IMR-90 (cell line): ENCODE measurements around the gene XPNPEP2. TPM values are rescaled to one million over a fixed set of nuclear protein-coding genes. Genes with fewer than 3 reads are reported as not detected.

Experiments used
- ATAC-seq: fragments of 200-7000 bp; cut with Tn5 transposase; 2 replicates; pipeline ENCODE4 v1.9.1; 2020; ENCODE audit warnings: low read depth, mild to moderate bottlenecking, moderate library complexity
- BruUV-seq: library from RNA; stranded (reverse); fragments of 400-500 nt; replicated peaks from 2 replicates; lab custom pipeline; 2021; lab: Mats Ljungman, UMichigan
- CTCF ChIA-PET: fragments of 300-600 bp; formaldehyde crosslinking; extraction: SDS; loops from one replicate; lab custom pipeline; 2021; ENCODE audit warnings: antibody characterized with exemption; lab: Yijun Ruan, JAX
- POLR2A ChIA-PET: fragments of 300-600 bp; sonication (Branson Sonifier 250); formaldehyde crosslinking; loops from one replicate; lab custom pipeline; 2022; ENCODE audit warnings: antibody characterized with exemption; ENCODE audit not compliant: unreplicated experiment; lab: Charles Lee
- DNase-seq: peaks from one replicate; pipeline ENCODE4 v3.0.0; 2013
- H2AFZ ChIP-seq: replicated peaks from 2 replicates; pipeline ENCODE3; 2013; ENCODE audit warnings: low read length, mild to moderate bottlenecking; ENCODE audit not compliant: poor library complexity
- H2AK5ac ChIP-seq: 2 replicates; pipeline ENCODE4 v1.6.1; 2013; ENCODE audit warnings: low read depth, low read length, inconsistent platforms
- H2AK9ac ChIP-seq: replicated peaks from 2 replicates; pipeline ENCODE3; 2013; ENCODE audit warnings: mild to moderate bottlenecking, low read depth, low read length, moderate library complexity; ENCODE audit not compliant: poor library complexity
- H2BK120ac ChIP-seq: 2 replicates; pipeline ENCODE4 v1.6.1; 2013; ENCODE audit warnings: low read depth, low read length, inconsistent platforms
- H2BK15ac ChIP-seq: 3 replicates; pipeline ENCODE4 v1.6.1; 2013; ENCODE audit warnings: low read depth, low read length, inconsistent platforms
- H2BK20ac ChIP-seq: 2 replicates; pipeline ENCODE4 v1.6.1; 2013; ENCODE audit warnings: low read depth, mild to moderate bottlenecking, inconsistent platforms, low read length, moderate library complexity
- H2BK5ac ChIP-seq: 2 replicates; pipeline ENCODE4 v1.6.1; 2013; ENCODE audit warnings: mild to moderate bottlenecking, low read depth, low read length, inconsistent platforms; ENCODE audit not compliant: poor library complexity, severe bottlenecking
- H3K14ac ChIP-seq: replicated peaks from 2 replicates; pipeline ENCODE4 v1.6.1; 2013; ENCODE audit warnings: low read depth, low read length, inconsistent platforms
- H3K18ac ChIP-seq: 2 replicates; pipeline ENCODE4 v1.6.1; 2013; ENCODE audit warnings: low read depth, low read length, control low read depth
- H3K23ac ChIP-seq: 2 replicates; pipeline ENCODE4 v1.6.1; 2013; ENCODE audit warnings: low read depth, low read length, inconsistent platforms
- H3K27ac ChIP-seq: 2 replicates; pipeline ENCODE4 v1.5.1; 2013; ENCODE audit warnings: mild to moderate bottlenecking, control low read depth, low read length; ENCODE audit not compliant: insufficient read depth
- H3K27me3 ChIP-seq: 2 replicates; pipeline ENCODE4 v1.6.1; 2013; ENCODE audit warnings: low read length; ENCODE audit not compliant: control insufficient read depth, insufficient read depth
- H3K36me3 ChIP-seq: 2 replicates; pipeline ENCODE4 v1.6.1; 2013; ENCODE audit warnings: low read length, mixed read lengths; ENCODE audit not compliant: control insufficient read depth, insufficient read depth
- H3K4ac ChIP-seq: 2 replicates; pipeline ENCODE4 v1.6.1; 2013; ENCODE audit warnings: low read depth, low read length, inconsistent platforms
- H3K4me1 ChIP-seq: 2 replicates; pipeline ENCODE4 v1.6.1; 2013; ENCODE audit warnings: low read length, mixed read lengths; ENCODE audit not compliant: control insufficient read depth, insufficient read depth
- H3K4me2 ChIP-seq: 2 replicates; pipeline ENCODE4 v1.6.1; 2013; ENCODE audit warnings: low read depth, mild to moderate bottlenecking, control low read depth, low read length, moderate library complexity
- H3K4me3 ChIP-seq: 2 replicates; pipeline ENCODE4 v1.5.1; 2013; ENCODE audit warnings: low read depth, mild to moderate bottlenecking, control low read depth, low read length, moderate library complexity; ENCODE audit not compliant: insufficient read depth
- H3K56ac ChIP-seq: 2 replicates; pipeline ENCODE4 v1.6.1; 2013; ENCODE audit warnings: low read length, inconsistent platforms; ENCODE audit not compliant: insufficient read depth; ENCODE audit errors: extremely low read depth
- H3K79me1 ChIP-seq, 2 experiments: 2 replicates each; pipeline ENCODE4 v1.6.1; 2013; ENCODE audit warnings: low read length in 2 of 2, inconsistent platforms in 1 of 2, low read depth in 1 of 2
- H3K9ac ChIP-seq: 2 replicates; pipeline ENCODE4 v1.6.1; 2013; ENCODE audit warnings: low read depth, low read length, control low read depth
- H3K9me1 ChIP-seq: 2 replicates; pipeline ENCODE4 v1.6.1; 2013; ENCODE audit warnings: low read length, inconsistent platforms; ENCODE audit not compliant: insufficient read depth
- H3K9me3 ChIP-seq: 2 replicates; pipeline ENCODE4 v1.6.1; 2013; ENCODE audit warnings: low read length; ENCODE audit not compliant: control insufficient read depth, insufficient read depth
- H4K20me1 ChIP-seq: 2 replicates; pipeline ENCODE4 v1.6.1; 2013; ENCODE audit warnings: low read length, inconsistent platforms; ENCODE audit not compliant: insufficient read depth
- H4K5ac ChIP-seq: 2 replicates; pipeline ENCODE4 v1.6.1; 2013; ENCODE audit warnings: mild to moderate bottlenecking, low read depth, low read length, control low read depth
- H4K8ac ChIP-seq, 2 experiments: 2 replicates each; pipeline ENCODE4 v1.6.1; 2013; ENCODE audit warnings: low read depth in 2 of 2, low read length in 2 of 2, control low read depth in 1 of 2, inconsistent platforms in 1 of 2
- H4K91ac ChIP-seq: 2 replicates; pipeline ENCODE4 v1.6.1; 2013; ENCODE audit warnings: low read depth, low read length, inconsistent platforms; ENCODE audit not compliant: insufficient read depth
- CEBPB ChIP-seq: IDR thresholded peaks from 2 replicates; pipeline ENCODE4 v1.6.1; 2012; ENCODE audit warnings: low read depth, low read length, improper control_type of control experiment
- ELK1 ChIP-seq: fragments of 150-350 bp; IDR thresholded peaks from 2 replicates; pipeline ENCODE4 v1.6.1; 2016; ENCODE audit warnings: low read depth, mild to moderate bottlenecking, low read length, moderate library complexity, borderline replicate concordance
- NFE2L2 ChIP-seq: fragments of 150-350 bp; IDR thresholded peaks from 2 replicates; pipeline ENCODE4 v1.6.1; 2016; ENCODE audit warnings: low read depth, mild to moderate bottlenecking, low read length
- POLR2A ChIP-seq: IDR thresholded peaks from 2 replicates; pipeline ENCODE4 v1.6.1; 2012; ENCODE audit warnings: mild to moderate bottlenecking, low read depth, low read length
- RCOR1 ChIP-seq: IDR thresholded peaks from 2 replicates; pipeline ENCODE4 v1.6.1; 2012; ENCODE audit warnings: mild to moderate bottlenecking, low read length, improper control_type of control experiment; ENCODE audit not compliant: insufficient replicate concordance
- WGBS, 2 experiments: methylation state at CpG; one replicate each; pipeline versions ENCODE4 v1.1.5 to v1.1.7; 2013; ENCODE audit warnings: missing lambda C conversion rate in 2 of 2; ENCODE audit not compliant: insufficient read length in 1 of 2; ENCODE audit errors: extremely low coverage in 2 of 2; 5-methylcytosine and 5-hydroxymethylcytosine counted together
- dilution Hi-C: fragments of 300-500 bp; cut with HindIII; formaldehyde crosslinking; loops from one replicate; pipeline ENCODE4 v1.14.3; 2018; ENCODE audit warnings: low sequenced_read_pairs; ENCODE audit not compliant: unreplicated experiment
- in situ Hi-C: fragments of 300-500 bp; cut with MboI; formaldehyde crosslinking; loops from 3 replicates; pipeline ENCODE4 v1.14.3; 2019; ENCODE audit warnings: low sequenced_read_pairs, inconsistent platforms, mixed read lengths
- intact Hi-C: fragments of 100-400 bp; cut with micrococcal nuclease; formaldehyde crosslinking; loops from 2 replicates; pipeline ENCODE4 v1.10.0; 2022
- polyA plus RNA-seq, 3 experiments: library from polyadenylated mRNA; depleted of rRNA; stranded (reverse); fragments of >200 nt; gene quantifications; 2 replicates each; pipeline ENCODE4 v1.2.3, GENCODE V29; 2012; ENCODE audit warnings: low replicate concordance in 1 of 3
- total RNA-seq: library from RNA; depleted of rRNA; stranded (reverse); fragments of >200 nt; gene quantifications from 2 replicates; pipeline ENCODE4 v1.2.3, GENCODE V29; 2012

Gene XPNPEP2
- total and polyA plus RNA-seq, 2 of the 4 experiments (the other 2 are of a cell fraction) = under 0.01 to 0.07 TPM

- H4K8ac ChIP-seq = no peak overlapping the region
- no peaks in the 10 kb centered on the region for H3K4me1 ChIP-seq
- no peak overlapping the region for H2BK15ac ChIP-seq
- H3K9me3 ChIP-seq = no peaks in the 10 kb centered on the region
- H3K27me3 ChIP-seq = peaks cover 1% of the 10 kb centered on the region; the same call in 1 of the 2 replicates
- H2BK5ac ChIP-seq = no peak overlapping the region
- no peak overlapping the region for H3K27ac ChIP-seq
- DNase-seq = no peak
- intact Hi-C loops (no loop called here), dilution Hi-C loops (no loop called here), in situ Hi-C loops (no loop called here)
- no peak overlapping the region for H2BK120ac ChIP-seq
- no peaks in the 10 kb centered on the region for H3K79me1 ChIP-seq
- no peak overlapping the region for H2BK20ac ChIP-seq
- H3K36me3 ChIP-seq = no peaks in the 10 kb centered on the region
- no peak overlapping the region for H4K91ac ChIP-seq
- no peak overlapping the region for H4K5ac ChIP-seq
- no peak overlapping the region for H2AK5ac ChIP-seq
- 73% methylated on average over 4 of the region's 11 CpGs; no CpG with 5 or more reads in 1 of the 2 experiments for WGBS, 2 experiments
- TF ChIP-seq RCOR1 (no peak), CEBPB (no peak), POLR2A (no peak), NFE2L2 (no peak), ELK1 (no peak)
- H3K4ac ChIP-seq = no peak overlapping the region
- no peak overlapping the region for H3K4me2 ChIP-seq
- no peak overlapping the region for H2AFZ ChIP-seq
- H3K9me1 ChIP-seq = no peaks in the 10 kb centered on the region
- ChIA-PET POLR2A (no interaction called here), CTCF (no interaction called here)
- no peak overlapping the region for H3K14ac ChIP-seq
- H2AK9ac ChIP-seq = no peak overlapping the region
- no peak overlapping the region for H3K18ac ChIP-seq
- no peak overlapping the region for H3K23ac ChIP-seq
- H3K56ac ChIP-seq = no peak overlapping the region
- H3K4me3 ChIP-seq = no peak overlapping the region
- H3K9ac ChIP-seq = no peak overlapping the region
- no peak for ATAC-seq
- no peaks in the 10 kb centered on the region for H4K20me1 ChIP-seq
- BruUV-seq = no TSS peak
Measured at GRCh38 chrX:129791961-129792570, 53.3 kb downstream of the XPNPEP2 start.
